ENCODE data around the gene FSTL4. TPM values are rescaled to one million over a fixed set of nuclear protein-coding genes. Genes with fewer than 3 reads are reported as not detected.

Gene FSTL4
- total and polyA plus RNA-seq, 2 of the 13 experiments (the other 11 are each of a cell fraction or from before 2014, with no cell fraction given): 2.1 to 3.0 TPM

DNA sequence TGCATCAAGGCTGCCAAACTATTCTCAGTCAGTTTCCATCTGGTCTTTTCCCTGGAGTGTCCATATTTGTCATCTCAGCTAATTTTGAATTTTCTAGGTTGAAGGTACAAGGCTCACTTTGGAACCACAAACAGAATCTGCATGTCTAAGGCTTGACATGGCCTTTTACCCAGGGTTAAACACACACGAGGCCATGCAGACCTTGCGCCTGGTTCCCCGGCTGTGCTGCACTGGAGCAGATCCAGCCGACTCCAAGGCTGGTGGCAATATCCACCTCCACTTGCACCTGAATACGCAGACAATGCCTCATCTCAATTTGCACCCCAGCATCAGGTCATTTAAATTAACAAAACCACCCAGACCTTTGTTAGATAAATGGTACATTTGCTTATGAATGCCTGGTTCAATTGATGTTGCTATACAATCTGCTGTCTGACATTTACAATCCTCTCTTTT is 284.4 kb downstream of the FSTL4 start (continued):
- TF ChIP-seq ELF3 (CRISPR knock-in tag; IDR thresholded peaks at IDR 0.05) (no peak), EZH2 (conservative IDR thresholded peaks at IDR 0.05; ENCODE audit: low read depth, low read length) (no peak), ZNF552 (CRISPR knock-in tag; IDR thresholded peaks at IDR 0.05; ENCODE audit: borderline replicate concordance) (no peak), MAFF (IDR thresholded peaks at IDR 0.05; ENCODE audit: low read depth, low read length) (peak; percentile 93)

DNA sequence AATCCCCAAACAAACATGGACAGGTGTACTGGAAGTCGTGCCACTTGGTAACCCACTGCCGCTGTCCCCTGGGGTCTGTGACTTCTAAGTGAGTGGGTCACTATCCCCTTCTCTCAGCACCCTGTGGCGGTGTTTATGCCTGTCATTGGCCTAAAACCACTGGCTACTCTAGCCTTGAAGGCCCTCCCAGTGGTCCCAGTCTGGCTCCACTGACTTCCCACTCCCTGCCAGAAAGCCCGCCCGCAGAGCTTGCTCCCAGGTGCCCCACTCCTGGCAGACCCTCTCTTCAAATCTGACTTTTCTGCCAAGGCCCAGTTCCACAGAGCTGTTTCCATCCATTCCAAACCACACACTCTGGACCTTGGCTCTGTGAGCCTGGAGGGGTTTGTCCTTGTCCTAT is 286.0 kb downstream of the FSTL4 start:
- BruUV-seq (replicated peaks): no TSS peak
- no peak for FAIRE-seq
- H3K4me1 ChIP-seq (ENCODE audit: insufficient read depth, low read length): no peaks in the 10 kb centered on the region
- WGBS (ENCODE audit: low lambda C conversion rate): 32% methylated on average over 5 of the region's 5 CpGs
- no peak for DNase-seq (ENCODE audit: low spot score)
- H3K27ac ChIP-seq (ENCODE audit: extremely low read length, insufficient read depth, low read length): no peak overlapping the region
- no peak overlapping the region for H3K4me2 ChIP-seq (ENCODE audit: low read depth, low read length)
- TF ChIP-seq, protein P1, sequence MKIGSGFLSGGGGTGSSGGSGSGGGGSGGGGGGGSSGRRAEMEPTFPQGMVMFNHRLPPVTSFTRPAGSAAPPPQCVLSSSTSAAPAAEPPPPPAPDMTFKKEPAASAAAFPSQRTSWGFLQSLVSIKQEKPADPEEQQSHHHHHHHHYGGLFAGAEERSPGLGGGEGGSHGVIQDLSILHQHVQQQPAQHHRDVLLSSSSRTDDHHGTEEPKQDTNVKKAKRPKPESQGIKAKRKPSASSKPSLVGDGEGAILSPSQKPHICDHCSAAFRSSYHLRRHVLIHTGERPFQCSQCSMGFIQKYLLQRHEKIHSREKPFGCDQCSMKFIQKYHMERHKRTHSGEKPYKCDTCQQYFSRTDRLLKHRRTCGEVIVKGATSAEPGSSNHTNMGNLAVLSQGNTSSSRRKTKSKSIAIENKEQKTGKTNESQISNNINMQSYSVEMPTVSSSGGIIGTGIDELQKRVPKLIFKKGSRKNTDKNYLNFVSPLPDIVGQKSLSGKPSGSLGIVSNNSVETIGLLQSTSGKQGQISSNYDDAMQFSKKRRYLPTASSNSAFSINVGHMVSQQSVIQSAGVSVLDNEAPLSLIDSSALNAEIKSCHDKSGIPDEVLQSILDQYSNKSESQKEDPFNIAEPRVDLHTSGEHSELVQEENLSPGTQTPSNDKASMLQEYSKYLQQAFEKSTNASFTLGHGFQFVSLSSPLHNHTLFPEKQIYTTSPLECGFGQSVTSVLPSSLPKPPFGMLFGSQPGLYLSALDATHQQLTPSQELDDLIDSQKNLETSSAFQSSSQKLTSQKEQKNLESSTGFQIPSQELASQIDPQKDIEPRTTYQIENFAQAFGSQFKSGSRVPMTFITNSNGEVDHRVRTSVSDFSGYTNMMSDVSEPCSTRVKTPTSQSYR (CRISPR knock-in tag; IDR thresholded peaks at IDR 0.05; ENCODE audit: borderline replicate concordance): no peak
- no peak for TF ChIP-seq U2AF1 (optimal IDR thresholded peaks at IDR 0.05; ENCODE audit: low read depth, low read length)
- TF ChIP-seq HOXD1 (CRISPR knock-in tag; IDR thresholded peaks at IDR 0.05): no peak
- no peak for TF ChIP-seq ZBTB7A (CRISPR knock-in tag; IDR thresholded peaks at IDR 0.05)
- TF ChIP-seq, protein P2, sequence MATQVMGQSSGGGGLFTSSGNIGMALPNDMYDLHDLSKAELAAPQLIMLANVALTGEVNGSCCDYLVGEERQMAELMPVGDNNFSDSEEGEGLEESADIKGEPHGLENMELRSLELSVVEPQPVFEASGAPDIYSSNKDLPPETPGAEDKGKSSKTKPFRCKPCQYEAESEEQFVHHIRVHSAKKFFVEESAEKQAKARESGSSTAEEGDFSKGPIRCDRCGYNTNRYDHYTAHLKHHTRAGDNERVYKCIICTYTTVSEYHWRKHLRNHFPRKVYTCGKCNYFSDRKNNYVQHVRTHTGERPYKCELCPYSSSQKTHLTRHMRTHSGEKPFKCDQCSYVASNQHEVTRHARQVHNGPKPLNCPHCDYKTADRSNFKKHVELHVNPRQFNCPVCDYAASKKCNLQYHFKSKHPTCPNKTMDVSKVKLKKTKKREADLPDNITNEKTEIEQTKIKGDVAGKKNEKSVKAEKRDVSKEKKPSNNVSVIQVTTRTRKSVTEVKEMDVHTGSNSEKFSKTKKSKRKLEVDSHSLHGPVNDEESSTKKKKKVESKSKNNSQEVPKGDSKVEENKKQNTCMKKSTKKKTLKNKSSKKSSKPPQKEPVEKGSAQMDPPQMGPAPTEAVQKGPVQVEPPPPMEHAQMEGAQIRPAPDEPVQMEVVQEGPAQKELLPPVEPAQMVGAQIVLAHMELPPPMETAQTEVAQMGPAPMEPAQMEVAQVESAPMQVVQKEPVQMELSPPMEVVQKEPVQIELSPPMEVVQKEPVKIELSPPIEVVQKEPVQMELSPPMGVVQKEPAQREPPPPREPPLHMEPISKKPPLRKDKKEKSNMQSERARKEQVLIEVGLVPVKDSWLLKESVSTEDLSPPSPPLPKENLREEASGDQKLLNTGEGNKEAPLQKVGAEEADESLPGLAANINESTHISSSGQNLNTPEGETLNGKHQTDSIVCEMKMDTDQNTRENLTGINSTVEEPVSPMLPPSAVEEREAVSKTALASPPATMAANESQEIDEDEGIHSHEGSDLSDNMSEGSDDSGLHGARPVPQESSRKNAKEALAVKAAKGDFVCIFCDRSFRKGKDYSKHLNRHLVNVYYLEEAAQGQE (IDR thresholded peaks at IDR 0.05; ENCODE audit: borderline replicate concordance in 1 of 2, low read depth in 1 of 2, low read length in 2 of 2): no peak
- TF ChIP-seq JUND (CRISPR knock-in tag; IDR thresholded peaks at IDR 0.05): no peak
- no peak for TF ChIP-seq FOXO1 (CRISPR knock-in tag; IDR thresholded peaks at IDR 0.05)
- TF ChIP-seq ZNF672 (CRISPR knock-in tag; IDR thresholded peaks at IDR 0.05): no peak
- TF ChIP-seq, protein P3, sequence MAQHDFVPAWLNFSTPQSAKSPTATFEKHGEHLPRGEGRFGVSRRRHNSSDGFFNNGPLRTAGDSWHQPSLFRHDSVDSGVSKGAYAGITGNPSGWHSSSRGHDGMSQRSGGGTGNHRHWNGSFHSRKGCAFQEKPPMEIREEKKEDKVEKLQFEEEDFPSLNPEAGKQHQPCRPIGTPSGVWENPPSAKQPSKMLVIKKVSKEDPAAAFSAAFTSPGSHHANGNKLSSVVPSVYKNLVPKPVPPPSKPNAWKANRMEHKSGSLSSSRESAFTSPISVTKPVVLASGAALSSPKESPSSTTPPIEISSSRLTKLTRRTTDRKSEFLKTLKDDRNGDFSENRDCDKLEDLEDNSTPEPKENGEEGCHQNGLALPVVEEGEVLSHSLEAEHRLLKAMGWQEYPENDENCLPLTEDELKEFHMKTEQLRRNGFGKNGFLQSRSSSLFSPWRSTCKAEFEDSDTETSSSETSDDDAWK (CRISPR knock-in tag; IDR thresholded peaks at IDR 0.05): no peak
- TF ChIP-seq ZNF24 (IDR thresholded peaks at IDR 0.05): no peak
- TF ChIP-seq POLR2AphosphoS2 (IDR thresholded peaks at IDR 0.05; ENCODE audit: low read depth, low read length): no peak
- TF ChIP-seq SOX6 (IDR thresholded peaks at IDR 0.05): no peak
- TF ChIP-seq SOX6 (CRISPR knock-in tag; IDR thresholded peaks at IDR 0.05): no peak
- TF ChIP-seq YEATS4 (CRISPR knock-in tag; IDR thresholded peaks at IDR 0.05; ENCODE audit: borderline replicate concordance): no peak
- no peak for TF ChIP-seq HMGA1 (CRISPR knock-in tag; conservative IDR thresholded peaks at IDR 0.05)
- no peaks in the 10 kb centered on the region for H3K9me3 ChIP-seq (ENCODE audit: low read length)
- no peak overlapping the region for H3K4me3 ChIP-seq (replicated peaks in 1 of 3; ENCODE audit: insufficient read depth in 1 of 3, low read depth in 2 of 3, low read length in 3 of 3)
- no peak overlapping the region for H2AFZ ChIP-seq (ENCODE audit: low read length)
- H3K9ac ChIP-seq (ENCODE audit: insufficient read depth, low read depth, low read length): no peak overlapping the region
- in situ Hi-C loops (cut with HindIII; ENCODE audit: extremely low pct_ligation_motif_present, low pct_unique_long_range_greater_than_20kb): no loop called here
- H3K79me2 ChIP-seq (ENCODE audit: insufficient read depth, low read length): no peaks in the 10 kb centered on the region
- no peak for ATAC-seq
- CTCF ChIA-PET (ENCODE audit: low intra/inter-chr PET ratio, low total read pairs): no interaction called here
- no peaks in the 10 kb centered on the region for H3K36me3 ChIP-seq (replicated peaks in 1 of 2; ENCODE audit: control insufficient read depth in 1 of 2, insufficient read depth in 2 of 2, low read length in 2 of 2)
- POLR2A ChIA-PET: no interaction called here
- intact Hi-C loops (cut with micrococcal nuclease; ENCODE audit: unreplicated experiment): no loop called here
- no peaks in the 10 kb centered on the region for H4K20me1 ChIP-seq (ENCODE audit: insufficient read depth, low read length)
- peaks cover 7 to 46% of the 10 kb centered on the region in 2 experiments; a peak in 4 of 5 replicates for H3K27me3 ChIP-seq (ENCODE audit: control insufficient read depth in 1 of 2, insufficient read depth in 2 of 2, low read length in 2 of 2)

All from HepG2 (cell line).